OCI-LY1 (cell line): ENCODE results near the gene PLD1.

Experiments
- H2AFZ ChIP-seq: fragments of 200-600 bp; sonication (generic), shearing (Covaris generic); 2 replicates; pipeline ENCODE4 v1.6.0; 2014; ENCODE audit warnings: antibody characterized with exemption, mild to moderate bottlenecking, low read length
- H3F3A ChIP-seq: fragments of 200-600 bp; sonication (generic), shearing (Covaris generic); 2 replicates; pipeline ENCODE4 v1.6.0; 2014; ENCODE audit warnings: mild to moderate bottlenecking, antibody characterized with exemption, low read length, moderate library complexity; ENCODE audit not compliant: insufficient read depth
- H3K27ac ChIP-seq: fragments of 200-600 bp; sonication (generic); 2 replicates; pipeline ENCODE4 v1.5.1; 2014; ENCODE audit warnings: low read length, mixed run types, mild to moderate bottlenecking, low read depth; ENCODE audit not compliant: poor library complexity, severe bottlenecking
- H3K27me3 ChIP-seq: fragments of 200-600 bp; sonication (generic); 2 replicates; pipeline ENCODE4 v1.6.0; 2014; ENCODE audit warnings: antibody characterized with exemption, mild to moderate bottlenecking, low read length, moderate library complexity; ENCODE audit not compliant: insufficient read depth
- H3K36me3 ChIP-seq: fragments of 200-600 bp; sonication (generic); 2 replicates; pipeline ENCODE4 v1.6.1; 2014; ENCODE audit warnings: mild to moderate bottlenecking, antibody characterized with exemption, low read length, moderate library complexity, mixed read lengths; ENCODE audit not compliant: insufficient read depth
- H3K4me1 ChIP-seq: fragments of 200-600 bp; sonication (generic); 2 replicates; pipeline ENCODE4 v1.5.1; 2014; ENCODE audit warnings: mild to moderate bottlenecking, low read length, moderate library complexity; ENCODE audit not compliant: insufficient read depth, severe bottlenecking
- H3K4me2 ChIP-seq: fragments of 200-600 bp; sonication (generic), shearing (Covaris generic); 2 replicates; pipeline ENCODE4 v1.6.1; 2014; ENCODE audit warnings: low read length
- H3K4me3 ChIP-seq: fragments of 200-600 bp; sonication (generic); 2 replicates; pipeline ENCODE4 v1.5.1; 2014; ENCODE audit warnings: low read length, low read depth, mild to moderate bottlenecking, mixed read lengths; ENCODE audit not compliant: poor library complexity, severe bottlenecking
- H3K79me2 ChIP-seq: fragments of 200-600 bp; shearing (Covaris generic); 2 replicates; pipeline ENCODE4 v1.6.1; 2016; ENCODE audit warnings: mixed run types, low read length, mixed read lengths; ENCODE audit not compliant: insufficient read depth
- H3K9ac ChIP-seq: fragments of 200-600 bp; sonication (generic), shearing (Covaris generic); 2 replicates; pipeline ENCODE4 v1.6.1; 2014; ENCODE audit warnings: mild to moderate bottlenecking, low read length, mixed read lengths
- H3K9me2 ChIP-seq: fragments of 200-600 bp; sonication (generic), shearing (Covaris generic); 2 replicates; pipeline ENCODE4 v1.6.1; 2014; ENCODE audit warnings: low read depth, mild to moderate bottlenecking, low read length, mixed read lengths
- H3K9me3 ChIP-seq: fragments of 200-600 bp; shearing (Covaris generic); 2 replicates; pipeline ENCODE4 v1.6.1; 2014; ENCODE audit warnings: low read length, mixed read lengths
- H4K20me1 ChIP-seq: fragments of 200-600 bp; sonication (generic), shearing (Covaris generic); 2 replicates; pipeline ENCODE4 v1.6.0; 2016; ENCODE audit warnings: mild to moderate bottlenecking, low read length; ENCODE audit not compliant: insufficient read depth
- EZH2 ChIP-seq: fragments of 200-600 bp; sonication (generic), shearing (Covaris generic); IDR thresholded peaks from 2 replicates; pipeline ENCODE4 v1.8.0; 2017; ENCODE audit warnings: borderline replicate concordance, mixed run types, mild to moderate bottlenecking, antibody characterized with exemption, low read length, moderate library complexity, mixed read lengths
- TF ChIP-seq, protein P1 (sequence below): fragments of 200-600 bp; sonication (generic), shearing (Covaris generic); IDR thresholded peaks from 2 replicates; pipeline ENCODE4 v1.5.1; 2017; ENCODE audit warnings: mild to moderate bottlenecking, antibody characterized with exemption, low read length, moderate library complexity, mixed read lengths

Gene PLD1

DNA sequence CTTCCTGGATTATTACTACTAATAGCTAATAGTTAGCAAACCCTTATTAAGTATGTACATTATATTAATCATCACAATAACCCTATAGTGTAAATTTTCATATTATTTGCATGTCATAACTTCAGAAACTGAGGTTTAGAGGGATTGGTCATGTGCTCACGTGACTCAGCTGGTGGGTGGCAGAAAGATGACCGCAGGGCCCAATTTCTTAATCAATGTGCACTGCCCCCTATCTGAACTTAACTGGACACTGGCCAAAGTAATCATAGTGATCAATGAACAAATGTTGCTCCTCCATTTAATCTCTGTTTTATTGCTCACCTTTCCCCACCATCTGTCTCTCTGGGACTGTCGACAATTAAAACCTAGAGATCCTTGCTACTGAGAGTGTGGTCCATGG lies 52.2 kb downstream of the PLD1 start:
- Histone ChIP-seq H3K36me3 (no peaks in the 10 kb centered on the region), H3K4me1 (no peaks in the 10 kb centered on the region), H2AFZ (no peak overlapping the region), H3K4me2 (no peak overlapping the region), H4K20me1 (no peaks in the 10 kb centered on the region), H3K9me2 (no peaks in the 10 kb centered on the region), H3K27ac (no peak overlapping the region), H3K4me3 (no peak overlapping the region), H3F3A (no peaks in the 10 kb centered on the region), H3K27me3 (no peaks in the 10 kb centered on the region), H3K79me2 (no peaks in the 10 kb centered on the region), H3K9me3 (no peaks in the 10 kb centered on the region), H3K9ac (no peak overlapping the region)
- TF ChIP-seq, protein P1, sequence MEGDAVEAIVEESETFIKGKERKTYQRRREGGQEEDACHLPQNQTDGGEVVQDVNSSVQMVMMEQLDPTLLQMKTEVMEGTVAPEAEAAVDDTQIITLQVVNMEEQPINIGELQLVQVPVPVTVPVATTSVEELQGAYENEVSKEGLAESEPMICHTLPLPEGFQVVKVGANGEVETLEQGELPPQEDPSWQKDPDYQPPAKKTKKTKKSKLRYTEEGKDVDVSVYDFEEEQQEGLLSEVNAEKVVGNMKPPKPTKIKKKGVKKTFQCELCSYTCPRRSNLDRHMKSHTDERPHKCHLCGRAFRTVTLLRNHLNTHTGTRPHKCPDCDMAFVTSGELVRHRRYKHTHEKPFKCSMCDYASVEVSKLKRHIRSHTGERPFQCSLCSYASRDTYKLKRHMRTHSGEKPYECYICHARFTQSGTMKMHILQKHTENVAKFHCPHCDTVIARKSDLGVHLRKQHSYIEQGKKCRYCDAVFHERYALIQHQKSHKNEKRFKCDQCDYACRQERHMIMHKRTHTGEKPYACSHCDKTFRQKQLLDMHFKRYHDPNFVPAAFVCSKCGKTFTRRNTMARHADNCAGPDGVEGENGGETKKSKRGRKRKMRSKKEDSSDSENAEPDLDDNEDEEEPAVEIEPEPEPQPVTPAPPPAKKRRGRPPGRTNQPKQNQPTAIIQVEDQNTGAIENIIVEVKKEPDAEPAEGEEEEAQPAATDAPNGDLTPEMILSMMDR = no peak
- TF ChIP-seq EZH2 = no peak

DNA sequence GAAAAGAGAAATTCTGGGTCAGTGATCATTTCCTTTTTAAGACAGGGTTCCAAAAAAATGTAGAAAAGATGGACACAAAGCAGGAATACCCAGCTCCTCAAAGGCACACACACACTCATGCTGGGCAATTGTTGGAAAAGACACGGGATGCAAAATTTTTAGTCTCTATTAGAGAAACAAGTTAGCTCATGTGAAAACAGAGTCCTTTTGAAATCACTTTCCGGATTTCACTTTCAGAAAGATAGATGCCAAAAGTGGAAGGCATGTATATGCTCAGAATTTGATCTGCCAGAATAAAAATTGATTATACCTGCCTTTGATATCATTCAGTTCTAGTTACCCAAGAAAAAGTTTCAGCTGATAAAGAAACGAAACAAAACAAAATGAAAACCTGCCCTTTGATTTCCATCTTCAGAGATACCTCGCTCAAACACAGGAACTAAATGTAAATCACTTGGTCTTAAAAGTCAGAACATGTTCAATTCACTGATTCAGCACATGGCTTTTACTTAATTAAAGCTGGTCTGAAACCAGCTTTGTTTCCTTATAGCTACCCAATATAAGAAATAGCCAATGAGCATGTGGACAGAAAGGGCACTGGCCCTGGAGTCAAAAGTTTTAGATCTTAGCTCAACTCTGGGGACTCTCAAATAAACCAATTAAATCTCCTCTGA lies 52.8 kb downstream of the PLD1 start:
- H3K79me2 ChIP-seq = no peaks in the 10 kb centered on the region
- no peaks in the 10 kb centered on the region for H3K9me2 ChIP-seq
- TF ChIP-seq EZH2 = no peak
- TF ChIP-seq, protein P1 = no peak
- no peak overlapping the region for H3K9ac ChIP-seq
- H3K4me1 ChIP-seq = no peaks in the 10 kb centered on the region
- no peaks in the 10 kb centered on the region for H4K20me1 ChIP-seq
- no peak overlapping the region for H3K4me3 ChIP-seq
- no peak overlapping the region for H2AFZ ChIP-seq
- H3F3A ChIP-seq = no peaks in the 10 kb centered on the region
- H3K36me3 ChIP-seq = no peaks in the 10 kb centered on the region
- no peak overlapping the region for H3K27ac ChIP-seq
- H3K9me3 ChIP-seq = no peaks in the 10 kb centered on the region
- no peaks in the 10 kb centered on the region for H3K27me3 ChIP-seq
- no peak overlapping the region for H3K4me2 ChIP-seq

GRCh38 chr3:171755656-171756055 lies 54.6 kb downstream of the PLD1 start:
- Histone ChIP-seq H3K4me2 (no peak overlapping the region), H3K9ac (no peak overlapping the region), H3K9me2 (no peaks in the 10 kb centered on the region), H3K79me2 (no peaks in the 10 kb centered on the region), H3F3A (no peaks in the 10 kb centered on the region), H3K4me1 (no peaks in the 10 kb centered on the region), H3K27me3 (no peaks in the 10 kb centered on the region), H3K36me3 (no peaks in the 10 kb centered on the region), H3K4me3 (no peak overlapping the region), H3K27ac (no peak overlapping the region), H4K20me1 (no peaks in the 10 kb centered on the region), H2AFZ (no peak overlapping the region), H3K9me3 (no peaks in the 10 kb centered on the region)
- no peak for TF ChIP-seq EZH2
- TF ChIP-seq, protein P1 = no peak
